Measurements from ENCODE around the gene PAX5.

DNA sequence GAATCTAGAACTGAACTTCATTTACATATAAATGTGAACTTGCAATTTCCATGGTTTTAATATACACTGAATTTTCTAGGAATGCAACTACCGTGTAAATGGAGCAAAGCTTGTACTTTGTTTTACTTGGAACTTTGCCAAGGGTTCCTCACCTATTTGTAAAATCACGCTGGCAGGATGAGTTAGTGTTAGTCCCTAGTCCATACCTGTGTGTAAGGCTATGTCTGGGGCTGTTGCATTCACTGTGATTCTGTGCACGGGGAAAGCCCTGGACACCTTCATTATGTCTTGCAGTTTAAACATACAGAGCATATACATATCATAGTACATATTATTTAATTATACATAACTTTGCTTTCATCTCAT lies 119.9 kb downstream of the PAX5 start:
- TF ChIP-seq POLR2A (IDR thresholded peaks at IDR 0.05; ENCODE audit: insufficient read depth in 1 of 2, low read depth in 2 of 2, low read length in 2 of 2) (no peak), EZH2 (conservative IDR thresholded peaks at IDR 0.05; ENCODE audit: low read depth, low read length) (no peak), NR1H2 (CRISPR knock-in tag; IDR thresholded peaks at IDR 0.05; ENCODE audit: borderline replicate concordance, low read depth) (no peak)
- TF ChIP-seq, protein P1, sequence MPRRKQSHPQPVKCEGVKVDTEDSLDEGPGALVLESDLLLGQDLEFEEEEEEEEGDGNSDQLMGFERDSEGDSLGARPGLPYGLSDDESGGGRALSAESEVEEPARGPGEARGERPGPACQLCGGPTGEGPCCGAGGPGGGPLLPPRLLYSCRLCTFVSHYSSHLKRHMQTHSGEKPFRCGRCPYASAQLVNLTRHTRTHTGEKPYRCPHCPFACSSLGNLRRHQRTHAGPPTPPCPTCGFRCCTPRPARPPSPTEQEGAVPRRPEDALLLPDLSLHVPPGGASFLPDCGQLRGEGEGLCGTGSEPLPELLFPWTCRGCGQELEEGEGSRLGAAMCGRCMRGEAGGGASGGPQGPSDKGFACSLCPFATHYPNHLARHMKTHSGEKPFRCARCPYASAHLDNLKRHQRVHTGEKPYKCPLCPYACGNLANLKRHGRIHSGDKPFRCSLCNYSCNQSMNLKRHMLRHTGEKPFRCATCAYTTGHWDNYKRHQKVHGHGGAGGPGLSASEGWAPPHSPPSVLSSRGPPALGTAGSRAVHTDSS (CRISPR knock-in tag; conservative IDR thresholded peaks at IDR 0.05): no peak

Data from HepG2 (cell line).